Ishikawa (cell line): ENCODE results near the gene CERS6.

ENCODE experiments used
- CEBPB ChIP-seq: IDR thresholded peaks from 2 replicates; pipeline ENCODE4 v1.6.1; 2012
- CREB1 ChIP-seq: IDR thresholded peaks from 2 replicates; pipeline ENCODE4 v1.6.1; 2012; ENCODE audit warnings: low read depth
- EGR1 ChIP-seq: IDR thresholded peaks from 2 replicates; pipeline ENCODE4 v1.6.1; 2012
- EP300 ChIP-seq: IDR thresholded peaks from 2 replicates; pipeline ENCODE4 v1.6.1; 2012; ENCODE audit warnings: borderline replicate concordance
- FOXM1 ChIP-seq: IDR thresholded peaks from 2 replicates; pipeline ENCODE4 v1.6.1; 2012; ENCODE audit warnings: low read depth, borderline replicate concordance
- NFIC ChIP-seq: IDR thresholded peaks from 2 replicates; pipeline ENCODE4 v1.6.1; 2012
- RAD21 ChIP-seq: IDR thresholded peaks from 2 replicates; pipeline ENCODE4 v1.6.1; 2012; ENCODE audit warnings: low read depth
- REST ChIP-seq: IDR thresholded peaks from 2 replicates; pipeline ENCODE4 v1.6.1; 2012; ENCODE audit warnings: low read depth, mild to moderate bottlenecking
- TAF1 ChIP-seq: IDR thresholded peaks from 2 replicates; pipeline ENCODE4 v1.6.1; 2012; ENCODE audit warnings: low read depth, mild to moderate bottlenecking
- TCF12 ChIP-seq: IDR thresholded peaks from 2 replicates; pipeline ENCODE4 v1.6.1; 2012; ENCODE audit warnings: low read depth
- TEAD4 ChIP-seq: IDR thresholded peaks from 2 replicates; pipeline ENCODE4 v1.6.1; 2012
- USF1 ChIP-seq: IDR thresholded peaks from 2 replicates; pipeline ENCODE4 v1.6.1; 2012
- YY1 ChIP-seq: IDR thresholded peaks from 2 replicates; pipeline ENCODE4 v1.6.1; 2012; ENCODE audit warnings: low read depth
- ZBTB7A ChIP-seq: IDR thresholded peaks from 2 replicates; pipeline ENCODE4 v1.6.1; 2012; ENCODE audit warnings: low read depth
- TF ChIP-seq, protein P1 (sequence below): IDR thresholded peaks from 2 replicates; pipeline ENCODE4 v1.6.1; 2012

CERS6 gene

DNA sequence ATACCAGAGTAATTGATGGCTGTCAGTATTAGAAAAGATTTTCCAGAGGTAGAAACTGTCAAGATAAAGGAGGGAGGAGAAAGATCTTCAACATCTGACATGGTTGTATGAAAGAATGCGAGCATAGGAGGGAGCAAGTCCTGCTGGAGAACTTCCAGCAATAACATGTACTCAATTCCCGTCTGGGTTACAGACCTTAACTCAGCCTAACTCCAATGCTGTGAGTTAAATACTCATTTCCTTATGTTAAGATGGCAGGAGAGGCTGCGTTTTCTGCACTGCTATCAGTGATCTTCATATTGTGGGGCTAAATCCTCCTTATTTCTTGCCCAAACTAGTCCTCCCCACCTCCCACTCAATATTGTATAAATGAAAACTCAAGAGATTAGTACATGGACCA is 6.7 kb upstream of the CERS6 start:
- TF ChIP-seq ZBTB7A, result no peak
- TF ChIP-seq RAD21, result no peak

DNA sequence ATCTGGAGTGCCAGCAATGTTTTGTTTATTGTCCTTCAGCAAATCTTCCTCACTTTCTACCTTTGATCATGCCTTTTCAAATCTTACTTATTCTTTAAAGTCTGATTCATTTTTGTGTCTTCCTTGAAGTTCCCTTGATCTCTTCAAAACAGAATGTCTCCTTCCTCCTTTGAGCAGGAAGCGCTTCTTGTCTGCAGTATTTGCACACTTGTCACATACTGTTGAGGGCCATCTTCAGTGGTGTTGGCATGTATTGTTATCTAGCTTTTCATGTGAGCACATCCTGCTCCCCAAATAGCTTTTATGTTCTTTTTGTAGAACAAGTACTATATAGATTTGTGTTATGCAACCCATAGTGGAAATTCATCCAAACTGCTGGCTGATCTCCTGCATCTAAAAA is 5.9 kb upstream of the CERS6 start:
- TF ChIP-seq TCF12, result no peak
- TF ChIP-seq NFIC, result no peak
- TF ChIP-seq CEBPB, result no peak
- TF ChIP-seq EGR1, result no peak
- TF ChIP-seq TEAD4, result no peak
- TF ChIP-seq FOXM1, result no peak
- TF ChIP-seq RAD21, result no peak
- no peak for TF ChIP-seq ZBTB7A
- TF ChIP-seq EP300, result no peak
- TF ChIP-seq YY1, result no peak
- TF ChIP-seq USF1, result no peak
- TF ChIP-seq CREB1, result no peak
- no peak for TF ChIP-seq TAF1
- TF ChIP-seq, protein P1, sequence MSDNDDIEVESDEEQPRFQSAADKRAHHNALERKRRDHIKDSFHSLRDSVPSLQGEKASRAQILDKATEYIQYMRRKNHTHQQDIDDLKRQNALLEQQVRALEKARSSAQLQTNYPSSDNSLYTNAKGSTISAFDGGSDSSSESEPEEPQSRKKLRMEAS, result no peak
- no peak for TF ChIP-seq REST

DNA sequence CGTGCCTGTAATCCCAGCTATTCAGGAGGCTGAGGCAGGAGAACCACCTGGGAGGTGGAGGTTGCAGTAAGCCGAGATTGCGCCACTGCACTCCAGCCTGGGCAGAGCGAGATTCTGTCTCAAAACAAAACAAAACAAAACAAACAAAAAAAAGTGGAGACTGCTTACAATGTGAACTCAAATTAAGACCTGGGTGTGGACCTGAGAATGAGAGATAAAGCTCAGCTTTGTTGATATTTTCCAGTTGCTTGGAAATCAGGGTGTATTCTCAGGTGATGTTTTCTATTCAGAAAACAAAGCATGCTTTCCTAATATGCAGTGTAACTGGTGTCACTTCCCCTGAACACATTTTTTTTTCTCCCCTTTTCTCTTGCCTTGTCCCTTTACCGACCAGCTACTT is 5.3 kb upstream of the CERS6 start:
- no peak for TF ChIP-seq NFIC

- no peak for TF ChIP-seq CREB1
- no peak for TF ChIP-seq YY1
These were observed 3.3 kb upstream of the CERS6 start for GRCh38 chr2:168452781-168453180.

GRCh38 chr2:168453404-168453803 is 2.7 kb upstream of the CERS6 start:
- no peak for TF ChIP-seq CEBPB
- no peak for TF ChIP-seq RAD21
- no peak for TF ChIP-seq EP300
- TF ChIP-seq TAF1, result no peak
- TF ChIP-seq EGR1, result no peak
- TF ChIP-seq ZBTB7A, result no peak
- TF ChIP-seq USF1, result no peak

- TF ChIP-seq NFIC (no peak), EGR1 (no peak), TCF12 (no peak), YY1 (no peak), TEAD4 (no peak), CREB1 (no peak), RAD21 (no peak), TAF1 (no peak), CEBPB (no peak), ZBTB7A (no peak)
- TF ChIP-seq, protein P1, result no peak
These were observed 1.1 kb upstream of the CERS6 start for GRCh38 chr2:168454737-168455644.

- TF ChIP-seq YY1, result no peak
- TF ChIP-seq EP300, result 0 out of 2 replicates have a peak, but pooled peaks have one; percentile 6
- peak; percentile 70; the same call in 1 of the 2 replicates for TF ChIP-seq EGR1
- TF ChIP-seq TEAD4, result no peak; the same call in 1 of the 2 replicates
- TF ChIP-seq CEBPB, result no peak
- peak; percentile 36 for TF ChIP-seq USF1
- TF ChIP-seq TCF12, result no peak
- TF ChIP-seq NFIC, result no peak
- TF ChIP-seq ZBTB7A, result peak; percentile 91
- TF ChIP-seq, protein P1, result peak; percentile 56; the same call in 1 of the 2 replicates
- TF ChIP-seq TAF1, result 0 out of 2 replicates have a peak, but pooled peaks have one; percentile 33
These were observed 583 bp downstream of the CERS6 start for GRCh38 chr2:168456521-168457189.
